ENCODE data around the gene NDUFB3. TPM values are rescaled to one million over a fixed set of nuclear protein-coding genes. Genes with fewer than 3 reads are reported as not detected.

NDUFB3 gene
- total RNA-seq: 77.5 and 80.5 TPM in 2 replicates

GRCh38 chr2:201071479-201072200 is at the start of gene NDUFB3, which contains the start of gene HYCC2:
NDUFB3 (plus strand) TSS chr2:201072001; CDS start chr2:201078883, 6,882 bp downstream.
HYCC2 (minus strand) TSS chr2:201071671; CDS start chr2:201024009, 47,662 bp downstream.

GRCh38 chr2:201116115-201116958 is 44.5 kb downstream of the NDUFB3 start, which contains the start of gene CFLAR:
CFLAR (plus strand) TSS chr2:201116164; CDS start chr2:201129866, 13,702 bp downstream.

Other genes with a start within 250 kb of the NDUFB3 start
- 80.6 and 103 TPM in 2 replicates for gene CLK1, start 207.3 kb upstream of the NDUFB3 start, total RNA-seq
- 16.4 and 32.7 TPM in 2 replicates for gene PPIL3, start 182.9 kb upstream of the NDUFB3 start, total RNA-seq
- gene NIF3L1, start 182.6 kb upstream of the NDUFB3 start, total RNA-seq: 12.0 and 12.3 TPM in 2 replicates
- gene ORC2, start 108.3 kb upstream of the NDUFB3 start, total RNA-seq: 13.0 and 20.6 TPM in 2 replicates
- 9.9 and 10.0 TPM in 2 replicates for gene HYCC2, start 330 bp upstream of the NDUFB3 start, total RNA-seq
- gene CFLAR, start 44.2 kb downstream of the NDUFB3 start, total RNA-seq: 93.4 and 105 TPM in 2 replicates
- 36.3 and 44.4 TPM in 2 replicates for gene CASP10, start 111.1 kb downstream of the NDUFB3 start, total RNA-seq
- 8.8 and 15.6 TPM in 2 replicates for gene CASP8, start 188.5 kb downstream of the NDUFB3 start, total RNA-seq